GM18861 (cell line): ENCODE results near the gene PMEPA1.

Experiments used
- ATAC-seq: cut with Tn5 transposase; IDR thresholded peaks from one replicate; pipeline ENCODE4 v1.9.1; 2021; ENCODE audit not compliant: unreplicated experiment

PMEPA1 gene

DNA sequence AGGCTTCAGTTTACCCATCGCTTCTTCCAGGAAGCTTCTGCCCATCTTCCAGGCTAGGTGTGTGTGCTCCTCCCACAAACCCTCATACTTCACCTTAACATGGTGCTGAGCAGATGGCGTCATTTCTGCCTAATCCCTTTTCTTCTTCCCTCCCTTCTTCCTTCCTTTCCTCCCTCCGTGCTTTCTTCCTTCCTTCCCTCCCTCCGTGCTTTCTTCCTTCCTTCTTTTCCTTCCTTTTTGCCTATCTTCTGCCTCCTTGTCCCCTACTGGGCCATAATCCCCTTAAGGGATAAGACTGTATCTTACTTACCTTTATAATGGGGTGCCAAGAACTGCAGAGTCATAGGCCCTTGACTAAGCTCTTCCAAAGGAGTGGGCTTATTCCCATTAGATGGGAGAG, 27.5 kb upstream of the PMEPA1 start:
- no peak for ATAC-seq

DNA sequence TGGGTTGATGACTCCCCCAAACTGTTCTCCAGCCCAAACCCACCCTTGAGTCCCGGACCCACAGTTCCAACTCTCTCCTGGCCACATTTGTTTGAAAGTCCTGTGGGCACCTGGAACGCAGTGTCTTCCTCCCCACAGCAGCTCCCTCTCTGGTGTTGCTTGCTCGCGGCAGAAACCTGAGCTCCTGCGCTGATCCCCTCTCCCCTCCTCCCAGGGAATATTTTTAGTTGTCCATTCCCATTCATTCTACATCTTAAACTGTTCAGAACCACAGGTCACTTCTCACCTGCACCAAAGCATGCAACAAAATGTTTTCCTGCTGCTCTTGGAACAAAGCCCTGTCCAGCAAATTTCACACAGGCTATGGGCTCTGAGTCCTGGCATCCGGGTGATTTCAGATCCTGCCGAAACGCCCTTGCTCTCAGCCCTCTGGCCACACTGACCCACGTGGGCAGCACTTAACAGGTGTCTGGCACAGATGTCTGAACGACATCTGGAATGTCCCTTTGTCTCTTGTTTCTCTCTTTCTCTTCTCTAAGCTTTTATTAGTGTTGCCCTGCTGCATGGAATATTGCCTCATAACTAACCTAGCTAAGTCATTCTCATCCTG, 27.0 kb upstream of the PMEPA1 start:
- ATAC-seq, result no peak

DNA sequence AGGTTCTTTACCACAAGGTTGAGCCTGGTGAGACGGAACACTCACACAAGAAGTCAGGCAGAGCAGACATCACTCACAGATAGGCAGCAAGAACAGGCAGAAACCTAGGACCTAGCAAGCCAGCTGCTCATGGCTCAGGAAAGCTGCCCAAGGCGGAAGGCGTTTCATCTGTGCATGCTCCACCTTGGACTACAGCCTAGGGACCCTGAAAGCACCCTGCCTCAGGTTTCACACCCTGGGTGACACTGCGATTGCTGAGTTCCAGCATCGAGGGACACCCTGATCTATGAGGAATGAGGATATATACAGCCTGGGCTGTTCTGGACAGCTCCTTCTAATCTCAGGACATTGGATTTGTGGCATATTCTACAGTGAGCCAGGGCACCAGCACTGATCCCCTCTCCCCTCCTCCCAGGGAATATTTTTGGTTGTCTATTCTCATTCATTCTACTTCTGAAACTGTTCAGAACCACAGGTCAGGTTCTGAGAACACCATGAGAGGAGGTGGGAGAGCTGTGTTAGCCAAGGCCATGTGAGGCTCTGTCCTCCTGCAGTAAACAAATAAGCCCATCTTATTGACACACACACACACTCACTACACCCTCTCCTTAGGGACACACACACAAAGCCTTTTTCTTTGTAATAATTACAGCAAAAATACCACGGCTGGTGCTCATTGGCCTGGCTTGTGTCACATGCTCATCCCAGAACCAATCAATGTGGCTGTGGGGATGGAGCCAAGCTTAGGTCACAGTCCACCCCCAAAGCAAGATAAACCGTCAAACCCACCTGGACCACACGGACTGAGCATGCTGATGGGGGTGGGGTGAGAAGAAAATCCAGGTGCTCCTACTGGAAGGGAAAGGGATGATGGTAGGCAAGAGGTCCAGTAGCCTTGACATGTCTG, 26.3 kb upstream of the PMEPA1 start:
- no peak for ATAC-seq

DNA sequence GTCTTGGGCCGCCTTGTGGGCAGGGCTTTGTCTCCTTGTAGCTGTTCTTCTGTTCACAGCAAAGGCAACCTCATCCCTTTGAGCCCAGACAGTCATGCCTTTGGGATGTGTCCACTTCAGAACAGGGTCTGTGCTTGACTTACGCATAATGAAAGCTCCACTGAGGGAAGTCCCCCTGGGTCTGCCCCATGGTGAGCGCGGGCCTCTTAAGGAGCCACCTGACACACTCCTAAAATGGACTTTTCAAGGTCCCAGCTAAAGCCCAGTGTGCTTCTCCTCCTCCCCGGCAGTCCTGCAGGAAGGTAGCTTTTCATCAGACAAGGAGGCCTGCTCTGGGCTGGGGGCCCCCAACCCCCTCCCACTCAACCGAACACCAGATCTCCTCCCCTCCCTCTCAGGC, 24.9 kb upstream of the PMEPA1 start:
- ATAC-seq, result no peak

DNA sequence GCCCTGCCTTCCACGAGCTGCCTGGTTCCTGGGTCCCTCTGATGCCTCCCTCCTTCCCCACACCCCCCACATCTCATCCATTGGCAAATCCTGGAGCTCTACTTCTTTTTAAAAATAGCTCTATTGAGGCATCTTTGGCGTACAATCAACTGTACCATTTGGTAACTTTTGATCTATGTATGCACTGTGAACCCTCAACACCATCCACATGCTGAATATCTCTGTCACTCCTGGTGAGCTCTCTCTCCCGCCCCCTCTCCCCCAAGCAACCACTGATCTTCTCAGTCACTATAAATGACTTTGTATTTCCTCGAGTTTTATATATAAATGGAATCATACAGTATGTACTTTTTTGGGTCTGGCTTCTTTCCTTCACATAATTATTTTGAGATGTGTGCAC, 22.4 kb upstream of the PMEPA1 start:
- no peak for ATAC-seq

DNA sequence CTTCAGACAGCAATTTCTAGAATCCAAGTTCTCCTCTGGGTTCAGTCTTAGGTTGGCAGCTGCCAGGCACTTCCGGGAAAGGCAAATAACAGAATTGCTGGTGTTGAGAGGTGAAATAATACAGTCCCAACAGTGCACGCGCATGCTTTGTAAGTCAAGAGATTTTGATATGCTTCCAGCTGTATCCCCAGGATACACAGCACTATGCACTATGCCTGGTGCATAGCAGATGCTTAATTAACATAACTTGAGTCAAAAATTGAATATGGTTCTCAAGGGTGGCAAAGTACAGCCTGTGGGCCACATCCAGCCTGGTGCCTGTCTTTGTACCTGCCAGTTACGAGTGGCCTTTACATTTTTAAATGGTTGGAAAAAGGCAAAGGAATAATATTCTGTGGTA, 18.9 kb upstream of the PMEPA1 start:
- no peak for ATAC-seq

DNA sequence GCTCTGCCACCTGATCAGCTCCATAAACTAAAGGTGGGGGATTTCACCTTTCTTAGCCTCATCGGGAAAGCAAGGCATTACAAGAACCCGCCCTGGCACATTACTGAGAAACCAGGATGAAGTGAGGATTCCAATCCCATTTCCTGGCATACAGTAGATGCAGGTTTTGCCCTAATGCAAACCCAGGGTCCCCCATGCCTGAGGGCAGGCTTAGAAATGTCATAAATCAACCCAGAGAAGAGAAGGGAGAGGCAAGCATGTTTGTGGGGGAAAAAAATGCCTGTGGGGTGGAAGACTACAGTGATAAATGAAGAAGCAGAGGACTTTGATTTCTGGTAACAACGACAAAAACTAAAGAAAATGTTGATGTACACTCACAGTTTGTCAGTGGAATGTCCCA, 18.0 kb upstream of the PMEPA1 start:
- ATAC-seq, result no peak

DNA sequence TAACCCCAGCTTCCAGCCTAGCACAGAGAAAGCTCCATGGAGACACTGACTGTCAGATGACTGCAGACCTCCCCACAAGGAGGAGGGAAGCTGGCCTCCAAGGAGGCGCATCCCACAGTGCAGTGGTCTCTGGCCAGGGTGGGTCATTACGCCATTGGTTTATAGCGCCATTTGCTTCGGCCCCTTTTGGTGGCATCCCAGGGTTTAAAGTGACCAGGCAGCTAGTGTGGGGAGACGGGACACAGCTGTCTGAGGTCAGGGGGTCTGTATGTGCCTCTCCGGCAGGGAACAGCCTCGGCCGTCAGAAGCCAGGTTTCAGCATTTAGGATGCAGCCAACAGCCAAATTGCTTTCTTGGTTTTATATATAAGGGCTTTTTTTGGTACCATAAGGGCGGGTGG, 15.8 kb upstream of the PMEPA1 start:
- no peak for ATAC-seq

DNA sequence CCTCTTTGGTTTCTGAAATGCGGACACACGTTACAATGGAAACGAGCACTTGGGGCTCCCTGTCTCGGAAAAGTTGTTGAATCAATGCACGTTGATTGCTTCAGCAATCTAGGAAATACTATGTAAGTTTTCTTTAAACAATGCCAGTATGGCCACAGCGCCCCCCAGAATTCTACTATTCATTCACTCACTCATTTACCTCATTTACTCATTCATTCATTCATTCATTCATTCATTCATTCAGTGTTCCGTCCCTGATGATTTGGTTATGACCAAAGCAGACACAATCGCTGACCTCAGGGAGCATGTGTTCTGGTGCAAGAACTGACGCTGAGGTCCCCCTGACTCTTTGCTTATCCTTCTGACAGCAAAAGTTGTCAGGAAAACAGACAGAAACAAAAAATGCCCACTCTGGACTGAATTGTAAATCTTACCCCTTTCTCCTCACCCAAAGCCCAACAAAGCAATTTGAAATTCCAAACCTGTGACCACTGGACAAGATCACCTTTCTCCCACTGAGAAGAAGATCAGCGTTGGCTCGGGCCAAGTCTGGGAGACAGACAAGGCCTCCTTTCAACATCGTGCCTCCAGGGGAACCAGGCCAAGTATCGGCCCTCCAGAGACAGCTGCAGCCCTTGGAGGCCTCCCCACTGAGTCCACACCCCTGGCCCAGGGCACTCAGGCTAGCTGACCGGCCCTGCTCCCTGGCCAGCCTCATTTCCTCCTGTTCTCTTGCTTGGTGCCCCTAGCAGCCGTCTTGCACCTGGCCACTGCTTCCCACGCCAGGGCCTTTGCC, 15.0 kb upstream of the PMEPA1 start:
- ATAC-seq, result no peak

DNA sequence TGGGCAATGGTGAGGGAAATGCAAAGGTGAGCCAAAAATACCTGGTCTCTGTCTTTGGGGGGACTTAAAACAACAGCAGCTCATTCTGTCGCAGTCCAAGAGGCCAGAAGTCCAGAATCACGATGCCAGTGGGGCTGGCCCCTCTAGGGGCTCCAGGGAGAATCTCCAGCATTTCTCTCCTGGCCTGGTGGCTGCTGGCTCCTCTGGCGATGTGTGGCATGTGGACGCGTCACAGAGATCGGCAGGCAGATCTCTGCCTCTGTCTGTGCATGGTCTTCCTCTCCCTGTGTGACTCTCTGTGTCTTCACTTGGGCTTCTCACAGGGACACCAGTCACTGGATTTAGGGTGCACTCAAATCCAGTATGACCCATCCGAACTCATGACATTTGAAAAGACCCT, 14.0 kb upstream of the PMEPA1 start:
- ATAC-seq, result no peak

DNA sequence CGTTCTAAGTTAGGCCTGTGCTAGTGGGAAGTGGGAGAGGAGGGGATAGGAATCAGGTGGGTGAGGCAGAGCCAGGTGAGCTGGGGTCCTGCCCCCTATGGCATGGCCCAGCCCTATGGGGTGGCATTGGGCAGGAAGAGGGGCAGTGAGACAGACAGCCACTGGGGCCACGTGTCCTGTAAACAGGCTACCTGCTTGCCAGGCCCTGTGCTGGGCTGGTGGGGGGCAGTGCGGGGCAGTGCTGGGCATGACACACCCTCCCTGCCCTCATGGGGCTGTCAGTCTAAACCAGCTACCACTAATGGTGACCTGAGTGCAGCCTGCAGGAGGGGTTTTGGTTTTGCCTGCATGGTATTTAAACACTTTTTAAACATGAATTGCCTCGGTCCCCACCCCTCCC, 10.1 kb upstream of the PMEPA1 start:
- ATAC-seq, result no peak

DNA sequence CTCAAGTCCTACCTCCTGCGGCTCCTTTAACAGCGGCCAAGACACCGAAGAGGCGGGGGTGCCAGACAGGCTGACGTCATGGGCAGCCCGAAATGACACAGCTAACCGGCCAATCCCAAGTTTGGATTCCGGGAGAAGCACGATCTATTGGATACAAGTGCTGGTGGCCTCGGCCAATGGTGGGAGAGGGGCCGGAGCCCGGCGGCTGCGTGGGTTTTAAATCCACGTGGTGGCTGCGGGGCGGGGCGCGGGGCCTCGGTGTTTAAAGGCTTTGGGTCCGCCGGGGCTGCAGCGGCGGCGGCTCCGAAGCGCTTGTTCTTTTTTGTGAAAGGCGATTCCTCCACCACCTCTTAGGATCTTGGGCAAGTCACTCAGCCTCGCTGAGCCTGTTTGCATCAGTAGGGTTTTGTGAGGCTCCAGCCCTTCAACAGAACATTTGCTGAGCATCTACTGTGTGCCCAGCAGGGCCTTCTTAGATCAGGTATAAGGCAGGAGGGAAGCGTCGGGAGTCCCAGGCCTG, 8.7 kb upstream of the PMEPA1 start:
- ATAC-seq, result peak; percentile 91

DNA sequence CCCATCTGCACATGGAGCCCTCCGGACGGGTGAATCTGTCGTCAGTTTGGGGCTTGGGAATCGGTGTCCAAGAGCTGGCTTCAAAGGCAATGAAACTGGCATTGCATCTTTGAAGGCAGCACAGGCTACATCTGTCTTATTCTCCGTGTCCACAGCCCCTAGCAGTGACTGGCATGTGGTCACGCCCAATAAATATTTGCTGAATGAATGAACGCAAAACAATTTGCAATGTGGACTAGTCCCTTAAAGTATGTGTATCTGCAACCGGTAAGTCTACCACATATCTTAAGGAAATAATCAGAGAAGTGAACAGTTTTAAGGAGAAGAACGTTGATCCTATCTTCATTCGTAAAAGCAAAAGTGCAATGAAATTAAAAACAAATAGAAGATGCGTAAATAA, 8.0 kb upstream of the PMEPA1 start:
- no peak for ATAC-seq

DNA sequence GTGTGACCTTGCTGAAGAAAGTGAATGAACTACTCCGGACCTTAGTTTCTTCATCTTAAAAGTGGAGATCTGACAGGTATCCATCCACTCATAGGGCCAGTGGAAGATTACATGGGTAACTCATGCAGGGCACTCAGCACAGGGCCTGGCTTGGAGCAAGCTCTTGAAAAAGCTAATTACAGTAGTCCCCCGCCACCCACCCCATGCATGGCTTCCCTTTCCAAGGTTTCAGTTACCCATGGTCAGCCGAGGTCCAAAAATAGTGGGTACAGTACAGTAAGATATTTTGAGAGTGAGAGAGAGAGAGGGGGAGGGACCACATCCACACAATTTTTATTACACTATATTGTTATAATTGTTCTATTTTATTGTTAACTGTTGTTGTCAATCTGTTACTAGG, 7.1 kb upstream of the PMEPA1 start:
- no peak for ATAC-seq

DNA sequence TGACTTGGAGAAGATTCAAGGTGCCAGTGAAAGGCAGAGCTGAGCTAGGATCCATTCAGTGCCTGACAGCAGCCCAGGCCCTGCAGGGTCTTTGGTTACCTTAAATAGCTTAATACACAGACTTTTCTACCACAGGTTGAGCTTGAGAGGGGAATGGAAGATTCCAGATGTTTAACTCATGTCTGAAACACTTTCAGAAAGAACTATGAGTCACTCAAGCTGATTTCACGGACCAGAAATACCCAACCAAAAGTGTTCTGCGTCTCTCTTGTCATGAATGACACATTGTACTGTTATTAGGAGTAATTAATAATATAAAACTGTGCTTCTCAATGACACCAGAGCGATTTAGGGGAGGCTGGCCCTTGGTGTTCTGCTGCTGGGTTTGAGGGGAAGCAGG, 6.4 kb upstream of the PMEPA1 start:
- no peak for ATAC-seq

DNA sequence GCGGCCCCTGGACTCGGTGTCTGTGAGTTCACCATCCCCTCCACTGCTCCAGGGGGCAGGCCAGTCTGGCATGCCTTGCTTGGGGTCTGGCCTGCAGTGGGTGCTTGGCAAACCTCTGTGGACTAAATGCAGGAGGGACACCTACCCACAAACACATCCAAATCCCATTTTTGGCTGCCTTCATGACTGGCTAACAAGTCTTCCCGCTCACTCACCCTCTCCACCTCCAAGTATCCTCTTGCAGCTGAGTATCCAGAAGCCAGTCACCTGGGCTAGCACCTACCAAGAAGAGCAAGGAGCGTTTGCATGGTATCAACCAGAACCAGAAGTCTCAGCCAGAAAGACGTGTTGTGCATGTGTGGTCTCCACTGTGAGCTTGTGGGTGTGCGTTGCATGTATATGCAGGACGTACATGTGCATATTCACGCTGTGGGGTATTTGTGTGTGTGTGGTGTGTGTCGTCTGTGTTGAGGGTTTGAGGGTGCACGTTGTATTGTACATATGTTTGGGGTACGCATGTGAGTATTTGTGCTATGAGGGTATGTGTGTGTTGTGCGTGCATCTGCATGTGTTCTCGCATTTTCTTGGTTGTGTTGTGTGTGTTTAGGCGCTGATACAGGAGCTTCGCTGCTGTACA, 5.6 kb upstream of the PMEPA1 start:
- no peak for ATAC-seq

DNA sequence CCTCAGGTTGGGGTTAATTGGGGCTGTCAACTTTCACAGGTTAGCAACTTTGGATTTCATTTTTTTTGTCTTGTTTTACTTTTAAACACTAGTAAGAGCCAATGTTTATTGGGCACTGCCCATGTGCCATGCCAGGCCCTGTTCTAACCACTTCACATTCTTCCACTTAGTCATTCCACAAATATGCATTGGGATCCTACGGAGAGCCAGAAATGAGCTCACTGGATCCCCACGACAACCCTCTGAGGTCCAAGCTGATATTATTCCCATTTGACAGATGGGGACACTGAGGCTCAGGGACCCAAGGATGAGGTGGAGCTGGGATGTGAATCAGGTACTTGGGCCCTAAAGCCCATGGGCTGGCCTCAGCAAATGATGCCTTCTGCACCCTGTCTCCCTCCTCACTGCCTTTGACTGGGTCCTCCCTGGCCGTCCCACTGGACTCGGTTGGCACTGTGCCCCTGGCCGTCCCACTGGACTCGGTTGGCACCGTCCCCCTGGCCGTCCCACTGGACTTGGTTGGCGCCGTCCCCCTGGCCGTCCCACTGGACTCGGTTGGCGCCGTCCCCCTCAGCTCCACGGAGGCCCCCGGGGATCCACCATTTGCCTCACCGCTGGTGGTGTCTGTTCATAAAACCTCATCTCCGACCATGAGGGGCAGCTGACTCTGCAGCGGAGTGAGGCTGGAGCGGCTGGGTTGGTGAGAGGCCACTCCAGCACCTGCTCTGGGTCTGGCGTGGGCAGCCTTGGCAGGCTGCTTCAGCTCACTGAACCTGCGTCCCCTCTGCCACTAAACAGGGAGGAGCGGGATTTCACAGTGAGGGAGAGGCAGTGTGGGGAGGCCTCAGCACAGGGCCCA, 4.8 kb upstream of the PMEPA1 start:
- no peak for ATAC-seq

DNA sequence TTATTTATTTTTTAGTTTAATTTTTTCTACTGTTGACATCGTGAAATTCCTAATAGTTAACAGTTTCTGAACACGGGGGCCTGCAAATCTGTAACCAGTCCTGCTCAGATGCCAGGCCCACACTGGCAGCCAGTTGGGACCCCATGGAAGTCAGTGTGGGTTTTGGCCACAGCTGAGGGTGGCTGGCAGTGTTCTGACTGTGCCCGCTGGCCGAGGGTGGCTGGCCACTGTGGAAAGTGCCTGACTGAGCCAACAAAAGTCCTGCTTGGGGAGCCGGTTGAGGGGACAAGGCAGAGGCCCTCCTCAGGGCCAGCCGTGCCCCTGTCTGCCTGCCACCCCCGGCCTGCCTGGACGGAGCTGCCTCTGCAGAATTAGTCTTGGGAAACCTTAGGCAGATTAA, 4.1 kb upstream of the PMEPA1 start:
- ATAC-seq, result no peak

DNA sequence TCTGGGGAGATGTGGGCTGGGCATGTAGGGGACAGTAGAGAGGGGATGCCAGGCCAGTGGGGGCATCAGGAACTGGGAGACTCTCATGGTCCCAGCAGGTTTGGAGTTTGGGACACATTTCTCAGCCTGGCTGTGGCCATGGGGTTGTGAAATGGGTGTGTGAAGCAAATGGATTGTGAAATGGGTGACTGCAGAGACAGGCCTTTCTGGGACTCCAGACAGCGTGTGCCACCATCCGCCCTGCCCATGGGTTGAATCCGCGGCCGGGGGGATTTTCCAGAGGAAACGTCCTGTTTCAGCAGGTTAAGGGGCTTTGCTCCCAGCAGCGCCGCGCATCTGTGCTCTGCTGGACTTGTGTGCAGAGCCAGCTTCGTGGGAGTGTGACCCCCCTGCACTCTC, 3.7 kb upstream of the PMEPA1 start:
- ATAC-seq, result no peak

DNA sequence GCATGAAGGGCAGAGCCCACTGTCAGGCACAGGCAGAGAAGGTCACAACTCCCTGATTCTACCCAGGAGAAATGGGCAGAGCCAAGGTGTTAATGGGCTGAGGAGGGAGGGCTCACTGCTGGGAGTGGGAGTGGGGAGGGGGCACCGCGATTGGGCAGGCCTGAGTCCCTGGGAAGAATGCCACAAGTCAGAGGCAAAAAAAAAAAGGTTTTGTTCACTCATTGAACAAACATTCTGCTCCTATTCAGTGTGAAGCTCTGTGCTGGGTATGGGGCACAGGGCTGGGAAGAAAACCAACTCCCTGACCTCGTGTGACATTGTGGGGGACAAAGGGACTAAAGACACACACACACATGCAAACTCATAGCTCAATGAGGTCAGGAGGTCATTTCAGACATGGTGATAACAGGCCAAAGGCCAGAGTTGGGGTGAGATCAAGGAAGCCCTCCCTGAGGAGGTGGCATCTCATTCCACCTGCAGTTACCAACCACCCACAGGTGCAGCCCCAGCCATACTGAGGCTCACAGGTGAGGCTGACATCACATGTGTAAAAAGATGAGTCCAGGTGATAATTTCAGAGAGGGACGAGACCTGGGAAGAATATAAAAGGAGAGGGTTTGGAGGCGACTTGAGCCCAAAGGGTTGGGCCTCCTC, 3.2 kb upstream of the PMEPA1 start:
- ATAC-seq, result no peak
